BE2C (cell line): Measurements from ENCODE around the gene REM1.

Source experiments
- DNase-seq: peaks from one replicate; pipeline ENCODE4 v3.0.0-alpha.2; 2020
- H3K27me3 ChIP-seq: fragments of 250-450 bp; sonication (Bioruptor Pico); 2 replicates; pipeline ENCODE4 v1.5.1; 2020; ENCODE audit warnings: mild to moderate bottlenecking
- H3K36me3 ChIP-seq: fragments of 250-450 bp; sonication (Bioruptor Pico); 2 replicates; pipeline ENCODE4 v1.5.1; 2020; ENCODE audit warnings: mild to moderate bottlenecking
- H3K4me1 ChIP-seq: fragments of 250-450 bp; sonication (Bioruptor Pico); 2 replicates; pipeline ENCODE4 v1.5.1; 2020
- H3K4me3 ChIP-seq: 2 replicates; pipeline ENCODE4 v1.5.1; 2011; ENCODE audit warnings: low read depth, low read length
- H3K9me3 ChIP-seq: fragments of 250-450 bp; sonication (Bioruptor Pico); 2 replicates; pipeline ENCODE4 v1.5.1; 2020
- CTCF ChIP-seq: IDR thresholded peaks from 2 replicates; pipeline ENCODE4 v1.5.1; 2012; ENCODE audit warnings: mild to moderate bottlenecking, low read depth, low read length

Gene REM1

GRCh38 chr20:31473331-31474096 lies 1.6 kb upstream of the REM1 start:
- no peaks in the 10 kb centered on the region; the same call in 1 of the 2 replicates for H3K9me3 ChIP-seq
- peaks cover 37% of the 10 kb centered on the region for H3K27me3 ChIP-seq
- no peak for TF ChIP-seq CTCF
- no peak for DNase-seq
- no peaks in the 10 kb centered on the region for H3K4me1 ChIP-seq
- no peaks in the 10 kb centered on the region for H3K36me3 ChIP-seq
- H3K4me3 ChIP-seq = no peak overlapping the region

- no peak for TF ChIP-seq CTCF
- Histone ChIP-seq H3K27me3 (peaks cover 39% of the 10 kb centered on the region), H3K36me3 (no peaks in the 10 kb centered on the region), H3K4me1 (no peaks in the 10 kb centered on the region), H3K9me3 (no peaks in the 10 kb centered on the region; the same call in 1 of the 2 replicates), H3K4me3 (no peak overlapping the region)
- no peak for DNase-seq
Measured at GRCh38 chr20:31474097-31474436, 1.0 kb upstream of the REM1 start.

- Histone ChIP-seq H3K36me3 (no peaks in the 10 kb centered on the region), H3K4me1 (no peaks in the 10 kb centered on the region), H3K27me3 (peaks cover 41% of the 10 kb centered on the region), H3K9me3 (no peaks in the 10 kb centered on the region; the same call in 1 of the 2 replicates), H3K4me3 (no peak overlapping the region)
- DNase-seq = no peak
- no peak for TF ChIP-seq CTCF
Measured at GRCh38 chr20:31475472-31476293, 595 bp downstream of the REM1 start.

DNA sequence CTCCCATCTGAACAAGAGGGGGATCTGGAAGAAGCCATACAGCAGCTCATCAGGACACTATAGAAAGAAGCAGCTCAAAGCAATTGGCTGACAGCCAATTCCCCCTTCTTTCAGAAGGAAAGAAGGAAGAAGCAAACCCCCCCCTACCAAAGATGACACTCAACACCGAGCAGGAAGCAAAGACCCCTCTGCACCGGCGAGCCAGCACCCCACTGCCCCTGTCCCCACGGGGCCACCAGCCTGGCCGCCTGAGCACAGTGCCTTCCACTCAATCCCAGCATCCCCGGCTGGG lies 1.2 kb downstream of the REM1 start:
- Histone ChIP-seq H3K4me3 (no peak overlapping the region), H3K27me3 (peaks cover 41% of the 10 kb centered on the region), H3K9me3 (no peaks in the 10 kb centered on the region; the same call in 1 of the 2 replicates), H3K4me1 (no peaks in the 10 kb centered on the region), H3K36me3 (no peaks in the 10 kb centered on the region)
- no peak for TF ChIP-seq CTCF
- no peak for DNase-seq

- H3K4me1 ChIP-seq = no peaks in the 10 kb centered on the region
- H3K36me3 ChIP-seq = no peaks in the 10 kb centered on the region
- no peaks in the 10 kb centered on the region; the same call in 1 of the 2 replicates for H3K9me3 ChIP-seq
- TF ChIP-seq CTCF = no peak
- peaks cover 41% of the 10 kb centered on the region for H3K27me3 ChIP-seq
- H3K4me3 ChIP-seq = no peak overlapping the region
- no peak for DNase-seq
Measured at GRCh38 chr20:31476643-31477215, 1.6 kb downstream of the REM1 start.
